HepG2 (cell line): Measurements from ENCODE around the gene TSPAN31. TPM values are rescaled to one million over a fixed set of nuclear protein-coding genes. Genes with fewer than 3 reads are reported as not detected.

ENCODE experiments used
- LCORL ChIP-seq, 2 experiments: fragments of 450-650 bp in 1 of 2; sonication (generic) in 1 of 2; formaldehyde crosslinking in 1 of 2; IDR thresholded peaks; 2 replicates each; pipeline versions ENCODE4 v1.5.0 to v1.6.1; 2017 to 2020; ENCODE audit warnings: antibody characterized with exemption in 1 of 2, missing genetic modification reagents in 1 of 2
- SRSF9 ChIP-seq: fragments of 200-400 bp; formaldehyde crosslinking; IDR thresholded peaks from 2 replicates; pipeline ENCODE4 v1.6.1; 2018; ENCODE audit warnings: borderline replicate concordance, mild to moderate bottlenecking, low read depth, low read length; ENCODE audit not compliant: insufficient read depth, poor library complexity, severe bottlenecking
- ZFYVE20 ChIP-seq: sonication (generic); formaldehyde crosslinking; IDR thresholded peaks from 2 replicates; pipeline ENCODE4 v1.8.0; 2023; ENCODE audit warnings: low read depth, mild to moderate bottlenecking, moderate library complexity, missing genetic modification reagents, borderline replicate concordance
- polyA plus RNA-seq, 8 experiments: library from polyadenylated mRNA; depleted of rRNA in 3 of 8; stranded (reverse) in 7 of 8; unstranded in 1 of 8; fragments of >200 nt; fragmentation: Illumina TruSeq in 4 of 8; extraction: Trizol in 4 of 8; gene quantifications; 2 replicates each; pipeline versions ENCODE4 v1.2.1 to v1.2.3, GENCODE V29; 2011 to 2016; ENCODE audit warnings: low read depth in 4 of 8, missing spikeins in 1 of 8, mixed read lengths in 1 of 8; ENCODE audit not compliant: insufficient read depth in 1 of 8
- total RNA-seq, 5 experiments: library from RNA; depleted of rRNA; stranded (reverse); fragments of >200 nt; fragmentation: Illumina TruSeq; extraction: Trizol; gene quantifications; 2 replicates each; pipeline ENCODE4 v1.2.3, GENCODE V29; 2016; ENCODE audit warnings: low read depth in 1 of 5
- TF ChIP-seq, protein P1 (sequence below): sonication (generic); formaldehyde crosslinking; IDR thresholded peaks from 2 replicates; pipeline ENCODE4 v1.5.1; 2020; ENCODE audit warnings: mild to moderate bottlenecking, moderate library complexity, missing genetic modification reagents
- TF ChIP-seq, protein P2 (sequence below): sonication (generic); formaldehyde crosslinking; IDR thresholded peaks from 2 replicates; pipeline ENCODE4 v1.5.0; 2020; ENCODE audit warnings: missing genetic modification reagents, mild to moderate bottlenecking, borderline replicate concordance
- TF ChIP-seq, protein P3 (sequence below): sonication (generic); formaldehyde crosslinking; conservative IDR thresholded peaks from 2 replicates; pipeline ENCODE4 v1.4.0; 2020; ENCODE audit warnings: missing genetic modification reagents
- TF ChIP-seq, protein P4 (sequence below): IDR thresholded peaks from 2 replicates; pipeline ENCODE4 v1.6.1; 2016; ENCODE audit warnings: mild to moderate bottlenecking, missing biosample characterization, missing genetic modification reagents
- TF ChIP-seq, protein P5 (sequence below): IDR thresholded peaks from 2 replicates; pipeline ENCODE4 v1.6.1; 2012; ENCODE audit warnings: low read length, improper control_type of control experiment
- TF ChIP-seq, protein P6 (sequence below): sonication (generic); formaldehyde crosslinking; IDR thresholded peaks from 2 replicates; pipeline ENCODE4 v1.8.0; 2022; ENCODE audit warnings: mild to moderate bottlenecking, missing genetic modification reagents, borderline replicate concordance
- TF ChIP-seq, protein P7 (sequence below): IDR thresholded peaks from 2 replicates; pipeline ENCODE4 v1.6.1; 2018; ENCODE audit warnings: missing genetic modification reagents
- TF ChIP-seq, protein P8 (sequence below): sonication (generic); formaldehyde crosslinking; IDR thresholded peaks from 2 replicates; pipeline ENCODE4 v1.8.1; 2023; ENCODE audit warnings: missing genetic modification reagents, inconsistent platforms, borderline replicate concordance
- TF ChIP-seq, protein P9 (sequence below): sonication (generic); formaldehyde crosslinking; IDR thresholded peaks from 2 replicates; pipeline ENCODE4 v1.4.0; 2020; ENCODE audit warnings: missing genetic modification reagents, borderline replicate concordance

The TSPAN31 gene
- total and polyA plus RNA-seq, 2 of the 13 experiments (the other 11 are each of a cell fraction or from before 2014, with no cell fraction given) = 10.4 to 24.6 TPM

DNA sequence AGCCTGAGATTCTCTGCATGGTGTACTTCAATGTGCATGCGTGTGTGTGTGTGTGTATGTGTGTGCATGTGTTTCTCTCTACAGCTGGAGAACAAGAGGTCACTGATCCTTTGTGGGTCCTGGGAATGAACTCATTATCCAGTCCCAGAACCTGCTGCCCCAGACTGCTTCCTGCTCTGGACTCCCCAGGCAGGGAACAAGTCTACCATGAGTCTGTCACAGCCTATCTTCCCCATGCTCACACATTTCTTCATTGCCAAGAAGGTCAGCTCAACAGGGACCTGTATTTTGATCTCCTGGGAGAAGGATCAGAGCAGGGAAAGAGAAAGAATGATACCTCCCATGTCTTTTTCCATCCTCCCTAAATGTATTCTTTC lies 3.4 kb upstream of the TSPAN31 start (continued):
- TF ChIP-seq, protein P1, sequence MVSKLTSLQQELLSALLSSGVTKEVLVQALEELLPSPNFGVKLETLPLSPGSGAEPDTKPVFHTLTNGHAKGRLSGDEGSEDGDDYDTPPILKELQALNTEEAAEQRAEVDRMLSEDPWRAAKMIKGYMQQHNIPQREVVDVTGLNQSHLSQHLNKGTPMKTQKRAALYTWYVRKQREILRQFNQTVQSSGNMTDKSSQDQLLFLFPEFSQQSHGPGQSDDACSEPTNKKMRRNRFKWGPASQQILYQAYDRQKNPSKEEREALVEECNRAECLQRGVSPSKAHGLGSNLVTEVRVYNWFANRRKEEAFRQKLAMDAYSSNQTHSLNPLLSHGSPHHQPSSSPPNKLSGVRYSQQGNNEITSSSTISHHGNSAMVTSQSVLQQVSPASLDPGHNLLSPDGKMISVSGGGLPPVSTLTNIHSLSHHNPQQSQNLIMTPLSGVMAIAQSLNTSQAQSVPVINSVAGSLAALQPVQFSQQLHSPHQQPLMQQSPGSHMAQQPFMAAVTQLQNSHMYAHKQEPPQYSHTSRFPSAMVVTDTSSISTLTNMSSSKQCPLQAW (CRISPR knock-in tag) = no peak
- TF ChIP-seq, protein P2, sequence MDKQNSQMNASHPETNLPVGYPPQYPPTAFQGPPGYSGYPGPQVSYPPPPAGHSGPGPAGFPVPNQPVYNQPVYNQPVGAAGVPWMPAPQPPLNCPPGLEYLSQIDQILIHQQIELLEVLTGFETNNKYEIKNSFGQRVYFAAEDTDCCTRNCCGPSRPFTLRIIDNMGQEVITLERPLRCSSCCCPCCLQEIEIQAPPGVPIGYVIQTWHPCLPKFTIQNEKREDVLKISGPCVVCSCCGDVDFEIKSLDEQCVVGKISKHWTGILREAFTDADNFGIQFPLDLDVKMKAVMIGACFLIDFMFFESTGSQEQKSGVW = no peak
- TF ChIP-seq ZFYVE20 (CRISPR knock-in tag) = no peak
- TF ChIP-seq LCORL (IDR thresholded peaks at IDR 0.05) = no peak
- TF ChIP-seq LCORL (CRISPR knock-in tag; IDR thresholded peaks at IDR 0.05) = no peak
- TF ChIP-seq, protein P3, sequence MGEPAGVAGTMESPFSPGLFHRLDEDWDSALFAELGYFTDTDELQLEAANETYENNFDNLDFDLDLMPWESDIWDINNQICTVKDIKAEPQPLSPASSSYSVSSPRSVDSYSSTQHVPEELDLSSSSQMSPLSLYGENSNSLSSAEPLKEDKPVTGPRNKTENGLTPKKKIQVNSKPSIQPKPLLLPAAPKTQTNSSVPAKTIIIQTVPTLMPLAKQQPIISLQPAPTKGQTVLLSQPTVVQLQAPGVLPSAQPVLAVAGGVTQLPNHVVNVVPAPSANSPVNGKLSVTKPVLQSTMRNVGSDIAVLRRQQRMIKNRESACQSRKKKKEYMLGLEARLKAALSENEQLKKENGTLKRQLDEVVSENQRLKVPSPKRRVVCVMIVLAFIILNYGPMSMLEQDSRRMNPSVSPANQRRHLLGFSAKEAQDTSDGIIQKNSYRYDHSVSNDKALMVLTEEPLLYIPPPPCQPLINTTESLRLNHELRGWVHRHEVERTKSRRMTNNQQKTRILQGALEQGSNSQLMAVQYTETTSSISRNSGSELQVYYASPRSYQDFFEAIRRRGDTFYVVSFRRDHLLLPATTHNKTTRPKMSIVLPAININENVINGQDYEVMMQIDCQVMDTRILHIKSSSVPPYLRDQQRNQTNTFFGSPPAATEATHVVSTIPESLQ (CRISPR knock-in tag) = no peak
- TF ChIP-seq, protein P4, sequence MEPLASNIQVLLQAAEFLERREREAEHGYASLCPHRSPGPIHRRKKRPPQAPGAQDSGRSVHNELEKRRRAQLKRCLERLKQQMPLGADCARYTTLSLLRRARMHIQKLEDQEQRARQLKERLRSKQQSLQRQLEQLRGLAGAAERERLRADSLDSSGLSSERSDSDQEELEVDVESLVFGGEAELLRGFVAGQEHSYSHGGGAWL (CRISPR knock-in tag) = no peak
- TF ChIP-seq, protein P5, sequence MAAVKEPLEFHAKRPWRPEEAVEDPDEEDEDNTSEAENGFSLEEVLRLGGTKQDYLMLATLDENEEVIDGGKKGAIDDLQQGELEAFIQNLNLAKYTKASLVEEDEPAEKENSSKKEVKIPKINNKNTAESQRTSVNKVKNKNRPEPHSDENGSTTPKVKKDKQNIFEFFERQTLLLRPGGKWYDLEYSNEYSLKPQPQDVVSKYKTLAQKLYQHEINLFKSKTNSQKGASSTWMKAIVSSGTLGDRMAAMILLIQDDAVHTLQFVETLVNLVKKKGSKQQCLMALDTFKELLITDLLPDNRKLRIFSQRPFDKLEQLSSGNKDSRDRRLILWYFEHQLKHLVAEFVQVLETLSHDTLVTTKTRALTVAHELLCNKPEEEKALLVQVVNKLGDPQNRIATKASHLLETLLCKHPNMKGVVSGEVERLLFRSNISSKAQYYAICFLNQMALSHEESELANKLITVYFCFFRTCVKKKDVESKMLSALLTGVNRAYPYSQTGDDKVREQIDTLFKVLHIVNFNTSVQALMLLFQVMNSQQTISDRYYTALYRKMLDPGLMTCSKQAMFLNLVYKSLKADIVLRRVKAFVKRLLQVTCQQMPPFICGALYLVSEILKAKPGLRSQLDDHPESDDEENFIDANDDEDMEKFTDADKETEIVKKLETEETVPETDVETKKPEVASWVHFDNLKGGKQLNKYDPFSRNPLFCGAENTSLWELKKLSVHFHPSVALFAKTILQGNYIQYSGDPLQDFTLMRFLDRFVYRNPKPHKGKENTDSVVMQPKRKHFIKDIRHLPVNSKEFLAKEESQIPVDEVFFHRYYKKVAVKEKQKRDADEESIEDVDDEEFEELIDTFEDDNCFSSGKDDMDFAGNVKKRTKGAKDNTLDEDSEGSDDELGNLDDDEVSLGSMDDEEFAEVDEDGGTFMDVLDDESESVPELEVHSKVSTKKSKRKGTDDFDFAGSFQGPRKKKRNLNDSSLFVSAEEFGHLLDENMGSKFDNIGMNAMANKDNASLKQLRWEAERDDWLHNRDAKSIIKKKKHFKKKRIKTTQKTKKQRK = no peak
- TF ChIP-seq, protein P6, sequence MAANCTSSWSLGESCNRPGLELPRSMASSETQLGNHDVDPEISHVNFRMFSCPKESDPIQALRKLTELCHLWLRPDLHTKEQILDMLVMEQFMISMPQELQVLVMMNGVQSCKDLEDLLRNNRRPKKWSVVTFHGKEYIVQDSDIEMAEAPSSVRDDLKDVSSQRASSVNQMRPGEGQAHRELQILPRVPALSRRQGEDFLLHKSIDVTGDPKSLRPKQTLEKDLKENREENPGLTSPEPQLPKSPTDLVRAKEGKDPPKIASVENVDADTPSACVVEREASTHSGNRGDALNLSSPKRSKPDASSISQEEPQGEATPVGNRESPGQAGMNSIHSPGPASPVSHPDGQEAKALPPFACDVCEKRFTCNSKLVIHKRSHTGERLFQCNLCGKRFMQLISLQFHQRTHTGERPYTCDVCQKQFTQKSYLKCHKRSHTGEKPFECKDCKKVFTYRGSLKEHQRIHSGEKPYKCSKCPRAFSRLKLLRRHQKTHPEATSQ = no peak
- TF ChIP-seq, protein P7, sequence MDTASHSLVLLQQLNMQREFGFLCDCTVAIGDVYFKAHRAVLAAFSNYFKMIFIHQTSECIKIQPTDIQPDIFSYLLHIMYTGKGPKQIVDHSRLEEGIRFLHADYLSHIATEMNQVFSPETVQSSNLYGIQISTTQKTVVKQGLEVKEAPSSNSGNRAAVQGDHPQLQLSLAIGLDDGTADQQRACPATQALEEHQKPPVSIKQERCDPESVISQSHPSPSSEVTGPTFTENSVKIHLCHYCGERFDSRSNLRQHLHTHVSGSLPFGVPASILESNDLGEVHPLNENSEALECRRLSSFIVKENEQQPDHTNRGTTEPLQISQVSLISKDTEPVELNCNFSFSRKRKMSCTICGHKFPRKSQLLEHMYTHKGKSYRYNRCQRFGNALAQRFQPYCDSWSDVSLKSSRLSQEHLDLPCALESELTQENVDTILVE = no peak
- TF ChIP-seq, protein P8, sequence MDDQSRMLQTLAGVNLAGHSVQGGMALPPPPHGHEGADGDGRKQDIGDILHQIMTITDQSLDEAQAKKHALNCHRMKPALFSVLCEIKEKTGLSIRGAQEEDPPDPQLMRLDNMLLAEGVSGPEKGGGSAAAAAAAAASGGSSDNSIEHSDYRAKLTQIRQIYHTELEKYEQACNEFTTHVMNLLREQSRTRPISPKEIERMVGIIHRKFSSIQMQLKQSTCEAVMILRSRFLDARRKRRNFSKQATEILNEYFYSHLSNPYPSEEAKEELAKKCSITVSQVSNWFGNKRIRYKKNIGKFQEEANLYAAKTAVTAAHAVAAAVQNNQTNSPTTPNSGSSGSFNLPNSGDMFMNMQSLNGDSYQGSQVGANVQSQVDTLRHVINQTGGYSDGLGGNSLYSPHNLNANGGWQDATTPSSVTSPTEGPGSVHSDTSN (CRISPR knock-in tag) = no peak
- TF ChIP-seq, protein P9, sequence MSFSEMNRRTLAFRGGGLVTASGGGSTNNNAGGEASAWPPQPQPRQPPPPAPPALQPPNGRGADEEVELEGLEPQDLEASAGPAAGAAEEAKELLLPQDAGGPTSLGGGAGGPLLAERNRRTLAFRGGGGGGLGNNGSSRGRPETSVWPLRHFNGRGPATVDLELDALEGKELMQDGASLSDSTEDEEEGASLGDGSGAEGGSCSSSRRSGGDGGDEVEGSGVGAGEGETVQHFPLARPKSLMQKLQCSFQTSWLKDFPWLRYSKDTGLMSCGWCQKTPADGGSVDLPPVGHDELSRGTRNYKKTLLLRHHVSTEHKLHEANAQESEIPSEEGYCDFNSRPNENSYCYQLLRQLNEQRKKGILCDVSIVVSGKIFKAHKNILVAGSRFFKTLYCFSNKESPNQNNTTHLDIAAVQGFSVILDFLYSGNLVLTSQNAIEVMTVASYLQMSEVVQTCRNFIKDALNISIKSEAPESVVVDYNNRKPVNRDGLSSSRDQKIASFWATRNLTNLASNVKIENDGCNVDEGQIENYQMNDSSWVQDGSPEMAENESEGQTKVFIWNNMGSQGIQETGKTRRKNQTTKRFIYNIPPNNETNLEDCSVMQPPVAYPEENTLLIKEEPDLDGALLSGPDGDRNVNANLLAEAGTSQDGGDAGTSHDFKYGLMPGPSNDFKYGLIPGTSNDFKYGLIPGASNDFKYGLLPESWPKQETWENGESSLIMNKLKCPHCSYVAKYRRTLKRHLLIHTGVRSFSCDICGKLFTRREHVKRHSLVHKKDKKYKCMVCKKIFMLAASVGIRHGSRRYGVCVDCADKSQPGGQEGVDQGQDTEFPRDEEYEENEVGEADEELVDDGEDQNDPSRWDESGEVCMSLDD (CRISPR knock-in tag) = no peak
- no peak for TF ChIP-seq SRSF9
